ENCODE measurements around the gene IL22. TPM values are rescaled to one million over a fixed set of nuclear protein-coding genes. Genes with fewer than 3 reads are reported as not detected.

Gene IL22
- total RNA-seq, 1 donor from 2014 or later = not detected

DNA sequence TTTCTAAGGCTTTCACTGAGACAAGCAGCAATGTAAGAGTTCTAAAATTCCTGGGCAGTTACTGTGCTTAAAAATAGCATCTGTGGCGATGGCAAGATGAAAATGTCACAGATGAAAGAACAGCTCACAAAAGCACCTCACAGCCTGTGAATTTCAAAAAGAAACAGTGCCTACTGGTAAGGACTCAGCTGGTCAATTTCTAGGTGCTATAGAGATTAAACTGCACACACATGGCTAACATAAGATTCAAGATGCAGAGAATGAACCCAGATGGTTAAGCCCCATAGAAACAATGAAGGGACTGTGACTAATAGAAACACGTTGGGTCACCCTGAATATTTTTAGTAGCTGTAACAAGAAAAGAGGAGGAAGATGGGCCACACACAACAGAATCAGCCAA lies 15.8 kb downstream of the IL22 start:
- Mint-ChIP-seq H3K27me3 (ENCODE audit: low read depth, unreplicated experiment) (no peaks in the 10 kb centered on the region), H3K4me3 (ENCODE audit: unreplicated experiment) (no peak overlapping the region), H3K27ac (ENCODE audit: unreplicated experiment) (no peak overlapping the region), H3K36me3 (ENCODE audit: low read depth, unreplicated experiment) (no peaks in the 10 kb centered on the region), H3K4me1 (ENCODE audit: low read depth, unreplicated experiment) (peaks cover 25% of the 10 kb centered on the region), H3K9me3 (ENCODE audit: unreplicated experiment) (peaks cover 3% of the 10 kb centered on the region)
- no peaks in the 10 kb centered on the region for H3K79me2 ChIP-seq (ENCODE audit: insufficient read depth, low read length)
- peaks cover 32% of the 10 kb centered on the region for H3K4me1 ChIP-seq (ENCODE audit: insufficient read depth, low read length)
- FAIRE-seq (no peak), DNase-seq (ENCODE audit: low read depth) (peak; percentile 52)
- no peak overlapping the region for H2AFZ ChIP-seq (ENCODE audit: low read depth, low read length)
- H3K9me3 ChIP-seq (ENCODE audit: insufficient read depth, low read depth, low read length) = no peaks in the 10 kb centered on the region
- peak overlapping the region; percentile 8 for H3K9ac ChIP-seq (ENCODE audit: low read length)
- TF ChIP-seq CTCF (IDR thresholded peaks at IDR 0.05; ENCODE audit: insufficient read depth, low read depth, low read length) (no peak), EZH2 (IDR thresholded peaks at IDR 0.05; ENCODE audit: insufficient read depth, low read length) (no peak)
- H3K27me3 ChIP-seq (ENCODE audit: insufficient read depth, low read length) = no peaks in the 10 kb centered on the region
- H3K27ac ChIP-seq (ENCODE audit: low read depth, low read length) = no peak overlapping the region
- no peak overlapping the region for H3K4me3 ChIP-seq (ENCODE audit: insufficient read depth, low read depth, low read length)
- H3K36me3 ChIP-seq (ENCODE audit: insufficient read depth, low read length) = no peaks in the 10 kb centered on the region
- no peaks in the 10 kb centered on the region for H4K20me1 ChIP-seq (ENCODE audit: insufficient read depth, low read length)
- H3K4me2 ChIP-seq (ENCODE audit: low read length) = peak overlapping the region; percentile 50

DNA sequence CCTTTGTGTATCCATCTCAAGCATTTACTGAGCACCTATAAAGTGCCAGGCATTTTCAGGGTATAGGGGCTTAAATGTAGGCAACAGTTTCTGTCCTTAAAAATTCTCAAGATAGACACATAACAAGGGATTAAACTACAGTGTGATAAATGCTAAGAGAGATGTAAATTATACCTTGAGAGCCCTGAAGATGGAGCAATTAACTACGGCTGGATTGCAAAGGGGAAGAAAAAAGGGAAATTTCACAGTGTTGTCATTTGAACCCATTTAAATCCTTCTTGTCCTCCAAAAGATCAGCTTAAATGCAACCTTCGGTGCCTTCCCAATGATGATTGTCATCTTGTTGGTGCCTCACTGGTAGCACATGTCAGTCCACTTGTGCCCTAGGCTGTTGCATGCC lies 16.3 kb downstream of the IL22 start:
- Mint-ChIP-seq H3K9me3 (ENCODE audit: unreplicated experiment) (peaks cover 3% of the 10 kb centered on the region), H3K27ac (ENCODE audit: unreplicated experiment) (no peak overlapping the region), H3K27me3 (ENCODE audit: low read depth, unreplicated experiment) (no peaks in the 10 kb centered on the region), H3K36me3 (ENCODE audit: low read depth, unreplicated experiment) (no peaks in the 10 kb centered on the region), H3K4me1 (ENCODE audit: low read depth, unreplicated experiment) (peaks cover 25% of the 10 kb centered on the region), H3K4me3 (ENCODE audit: unreplicated experiment) (no peak overlapping the region)
- FAIRE-seq (no peak), DNase-seq (ENCODE audit: low read depth) (no peak)
- peaks cover 32% of the 10 kb centered on the region for H3K4me1 ChIP-seq (ENCODE audit: insufficient read depth, low read length)
- no peaks in the 10 kb centered on the region for H3K36me3 ChIP-seq (ENCODE audit: insufficient read depth, low read length)
- no peak for TF ChIP-seq EZH2 (IDR thresholded peaks at IDR 0.05; ENCODE audit: insufficient read depth, low read length)
- peak; percentile 11 for TF ChIP-seq CTCF (IDR thresholded peaks at IDR 0.05; ENCODE audit: insufficient read depth, low read depth, low read length)
- H3K27ac ChIP-seq (ENCODE audit: low read depth, low read length) = no peak overlapping the region
- H4K20me1 ChIP-seq (ENCODE audit: insufficient read depth, low read length) = no peaks in the 10 kb centered on the region
- H3K79me2 ChIP-seq (ENCODE audit: insufficient read depth, low read length) = no peaks in the 10 kb centered on the region
- no peak overlapping the region for H3K4me3 ChIP-seq (ENCODE audit: insufficient read depth, low read depth, low read length)
- peak overlapping the region; percentile 8 for H3K9ac ChIP-seq (ENCODE audit: low read length)
- H3K9me3 ChIP-seq (ENCODE audit: insufficient read depth, low read depth, low read length) = no peaks in the 10 kb centered on the region
- H2AFZ ChIP-seq (ENCODE audit: low read depth, low read length) = no peak overlapping the region
- H3K4me2 ChIP-seq (ENCODE audit: low read length) = peak overlapping the region; percentile 50
- no peaks in the 10 kb centered on the region for H3K27me3 ChIP-seq (ENCODE audit: insufficient read depth, low read length)

DNA sequence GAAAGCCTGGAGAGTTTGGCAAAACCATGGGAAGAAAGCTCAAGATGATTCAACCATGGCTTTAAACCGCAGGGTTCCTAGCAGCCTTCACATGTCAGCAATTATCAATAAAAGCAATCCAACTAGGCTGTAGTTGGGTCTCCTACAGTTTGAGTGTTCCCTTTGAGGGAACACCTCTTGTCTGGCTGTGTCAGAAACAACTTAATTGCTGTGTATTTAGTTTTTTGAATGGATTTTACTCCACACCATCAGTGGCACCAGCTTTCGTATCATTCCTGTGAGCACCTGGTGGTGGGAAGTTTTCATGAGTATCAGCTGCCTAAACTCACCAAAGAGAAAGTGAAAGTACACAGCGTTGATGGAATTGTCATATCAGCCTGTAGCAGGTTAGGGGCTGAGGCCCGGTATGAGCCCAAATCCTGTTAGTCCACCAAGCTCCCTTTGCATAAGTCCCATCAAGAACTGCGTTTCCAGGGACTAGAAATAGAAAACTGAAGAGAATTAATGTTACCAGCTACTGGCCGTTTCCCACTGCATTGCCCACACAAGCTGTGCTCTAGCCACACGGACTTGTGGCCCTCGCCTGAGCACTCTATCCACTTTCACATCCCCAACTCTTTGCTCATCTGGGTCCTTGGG lies 16.9 kb downstream of the IL22 start:
- H2AFZ ChIP-seq (ENCODE audit: low read depth, low read length) = no peak overlapping the region
- H3K27ac Mint-ChIP-seq (ENCODE audit: unreplicated experiment) = no peak overlapping the region
- no peaks in the 10 kb centered on the region for H3K36me3 ChIP-seq (ENCODE audit: insufficient read depth, low read length)
- no peaks in the 10 kb centered on the region for H3K9me3 ChIP-seq (ENCODE audit: insufficient read depth, low read depth, low read length)
- H3K9me3 Mint-ChIP-seq (ENCODE audit: unreplicated experiment) = peaks cover 3% of the 10 kb centered on the region
- FAIRE-seq (no peak), DNase-seq (ENCODE audit: low read depth) (no peak)
- H3K27me3 Mint-ChIP-seq (ENCODE audit: low read depth, unreplicated experiment) = no peaks in the 10 kb centered on the region
- H3K4me1 Mint-ChIP-seq (ENCODE audit: low read depth, unreplicated experiment) = peaks cover 25% of the 10 kb centered on the region
- H3K4me3 ChIP-seq (ENCODE audit: insufficient read depth, low read depth, low read length) = no peak overlapping the region
- H3K27me3 ChIP-seq (ENCODE audit: insufficient read depth, low read length) = no peaks in the 10 kb centered on the region
- TF ChIP-seq CTCF (IDR thresholded peaks at IDR 0.05; ENCODE audit: insufficient read depth, low read depth, low read length) (no peak), EZH2 (IDR thresholded peaks at IDR 0.05; ENCODE audit: insufficient read depth, low read length) (no peak)
- no peak overlapping the region for H3K4me2 ChIP-seq (ENCODE audit: low read length)
- H3K9ac ChIP-seq (ENCODE audit: low read length) = no peak overlapping the region
- H3K4me3 Mint-ChIP-seq (ENCODE audit: unreplicated experiment) = no peak overlapping the region
- H3K79me2 ChIP-seq (ENCODE audit: insufficient read depth, low read length) = no peaks in the 10 kb centered on the region
- H3K27ac ChIP-seq (ENCODE audit: low read depth, low read length) = no peak overlapping the region
- peaks cover 32% of the 10 kb centered on the region for H3K4me1 ChIP-seq (ENCODE audit: insufficient read depth, low read length)
- no peaks in the 10 kb centered on the region for H3K36me3 Mint-ChIP-seq (ENCODE audit: low read depth, unreplicated experiment)
- no peaks in the 10 kb centered on the region for H4K20me1 ChIP-seq (ENCODE audit: insufficient read depth, low read length)
